Measurements from ENCODE around the gene USP37. TPM values are rescaled to one million over a fixed set of nuclear protein-coding genes. Genes with fewer than 3 reads are reported as not detected.

The USP37 gene
- total and polyA plus RNA-seq, 2 of the 13 experiments (the other 11 are each of a cell fraction or from before 2014, with no cell fraction given), result 6.5 to 30.6 TPM

DNA sequence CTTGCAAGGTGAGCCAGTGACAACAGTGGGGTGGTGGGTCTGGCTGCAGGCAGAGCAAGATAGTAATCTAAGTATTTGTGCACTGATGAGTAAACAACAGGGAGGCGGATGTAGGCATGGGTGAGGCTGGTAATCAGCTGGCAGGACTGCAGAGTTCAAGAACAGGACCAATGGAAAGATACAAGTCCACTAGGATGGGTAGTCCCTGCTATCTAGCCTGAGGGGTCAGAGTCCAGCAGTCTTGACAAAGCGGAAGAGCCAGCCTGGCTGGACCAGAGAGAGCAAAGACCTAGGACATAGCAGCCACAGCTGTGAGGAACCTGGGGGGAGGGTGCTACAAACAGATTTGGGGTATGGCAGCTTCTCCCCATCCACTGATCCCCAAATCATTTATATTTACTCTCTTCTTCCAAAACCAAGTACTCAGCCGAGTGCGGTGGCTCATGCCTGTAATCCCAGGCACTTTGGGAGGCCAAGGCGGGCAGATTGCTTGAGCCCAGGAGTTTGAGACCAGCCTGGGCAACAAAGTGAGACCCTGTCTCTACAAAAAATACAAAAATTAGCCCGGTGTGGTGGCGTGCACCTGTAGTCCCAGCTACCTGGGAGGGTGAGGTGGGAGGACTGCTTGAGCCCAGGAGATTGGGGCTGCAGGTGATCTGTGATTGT lies 123.3 kb downstream of the USP37 start (continued):
- TF ChIP-seq HOXA9 (CRISPR knock-in tag; IDR thresholded peaks at IDR 0.05; ENCODE audit: borderline replicate concordance) (no peak), BRCA1 (CRISPR knock-in tag; IDR thresholded peaks at IDR 0.05) (peak; percentile 69; the same call in 1 of the 2 replicates), CHD2 (IDR thresholded peaks at IDR 0.05; ENCODE audit: low read depth, low read length) (no peak), ZFP41 (CRISPR knock-in tag; IDR thresholded peaks at IDR 0.05; ENCODE audit: borderline replicate concordance) (no peak), HNF4A (CRISPR knock-in tag; IDR thresholded peaks at IDR 0.05) (peak; percentile 100), NFYC (CRISPR knock-in tag; IDR thresholded peaks at IDR 0.05) (peak; percentile 48; the same call in 1 of the 2 replicates), ZNF619 (CRISPR knock-in tag; IDR thresholded peaks at IDR 0.05) (peak; percentile 60; the same call in 1 of the 2 replicates), ATAD3A (CRISPR knock-in tag; IDR thresholded peaks at IDR 0.05) (0 out of 2 replicates have a peak, but pooled peaks have one; percentile 58), ZNF460 (CRISPR knock-in tag; IDR thresholded peaks at IDR 0.05; ENCODE audit: borderline replicate concordance) (peak; percentile 54; the same call in 1 of the 2 replicates), NR3C1 (CRISPR knock-in tag; IDR thresholded peaks at IDR 0.05) (no peak), NFE2L2 (IDR thresholded peaks at IDR 0.05; ENCODE audit: low read length) (no peak)
- TF ChIP-seq, protein P1, sequence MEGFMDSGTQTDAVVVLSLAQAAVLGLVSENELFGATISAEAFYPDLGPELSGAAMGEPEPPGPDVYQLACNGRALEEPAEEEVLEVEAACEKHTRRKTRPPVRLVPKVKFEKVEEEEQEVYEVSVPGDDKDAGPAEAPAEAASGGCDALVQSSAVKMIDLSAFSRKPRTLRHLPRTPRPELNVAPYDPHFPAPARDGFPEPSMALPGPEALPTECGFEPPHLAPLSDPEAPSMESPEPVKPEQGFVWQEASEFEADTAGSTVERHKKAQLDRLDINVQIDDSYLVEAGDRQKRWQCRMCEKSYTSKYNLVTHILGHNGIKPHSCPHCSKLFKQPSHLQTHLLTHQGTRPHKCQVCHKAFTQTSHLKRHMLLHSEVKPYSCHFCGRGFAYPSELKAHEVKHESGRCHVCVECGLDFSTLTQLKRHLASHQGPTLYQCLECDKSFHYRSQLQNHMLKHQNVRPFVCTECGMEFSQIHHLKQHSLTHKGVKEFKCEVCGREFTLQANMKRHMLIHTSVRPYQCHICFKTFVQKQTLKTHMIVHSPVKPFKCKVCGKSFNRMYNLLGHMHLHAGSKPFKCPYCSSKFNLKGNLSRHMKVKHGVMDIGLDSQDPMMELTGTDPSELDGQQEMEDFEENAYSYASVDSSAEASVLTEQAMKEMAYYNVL (CRISPR knock-in tag; IDR thresholded peaks at IDR 0.05; ENCODE audit: borderline replicate concordance), result peak; percentile 98
- TF ChIP-seq, protein P2, sequence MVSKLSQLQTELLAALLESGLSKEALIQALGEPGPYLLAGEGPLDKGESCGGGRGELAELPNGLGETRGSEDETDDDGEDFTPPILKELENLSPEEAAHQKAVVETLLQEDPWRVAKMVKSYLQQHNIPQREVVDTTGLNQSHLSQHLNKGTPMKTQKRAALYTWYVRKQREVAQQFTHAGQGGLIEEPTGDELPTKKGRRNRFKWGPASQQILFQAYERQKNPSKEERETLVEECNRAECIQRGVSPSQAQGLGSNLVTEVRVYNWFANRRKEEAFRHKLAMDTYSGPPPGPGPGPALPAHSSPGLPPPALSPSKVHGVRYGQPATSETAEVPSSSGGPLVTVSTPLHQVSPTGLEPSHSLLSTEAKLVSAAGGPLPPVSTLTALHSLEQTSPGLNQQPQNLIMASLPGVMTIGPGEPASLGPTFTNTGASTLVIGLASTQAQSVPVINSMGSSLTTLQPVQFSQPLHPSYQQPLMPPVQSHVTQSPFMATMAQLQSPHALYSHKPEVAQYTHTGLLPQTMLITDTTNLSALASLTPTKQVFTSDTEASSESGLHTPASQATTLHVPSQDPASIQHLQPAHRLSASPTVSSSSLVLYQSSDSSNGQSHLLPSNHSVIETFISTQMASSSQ (IDR thresholded peaks at IDR 0.05; ENCODE audit: low read depth), result peak; percentile 58; the same call in 1 of the 2 replicates
- TF ChIP-seq, protein P2 (CRISPR knock-in tag; IDR thresholded peaks at IDR 0.05; ENCODE audit: borderline replicate concordance), result peak; percentile 93
- TF ChIP-seq, protein P3, sequence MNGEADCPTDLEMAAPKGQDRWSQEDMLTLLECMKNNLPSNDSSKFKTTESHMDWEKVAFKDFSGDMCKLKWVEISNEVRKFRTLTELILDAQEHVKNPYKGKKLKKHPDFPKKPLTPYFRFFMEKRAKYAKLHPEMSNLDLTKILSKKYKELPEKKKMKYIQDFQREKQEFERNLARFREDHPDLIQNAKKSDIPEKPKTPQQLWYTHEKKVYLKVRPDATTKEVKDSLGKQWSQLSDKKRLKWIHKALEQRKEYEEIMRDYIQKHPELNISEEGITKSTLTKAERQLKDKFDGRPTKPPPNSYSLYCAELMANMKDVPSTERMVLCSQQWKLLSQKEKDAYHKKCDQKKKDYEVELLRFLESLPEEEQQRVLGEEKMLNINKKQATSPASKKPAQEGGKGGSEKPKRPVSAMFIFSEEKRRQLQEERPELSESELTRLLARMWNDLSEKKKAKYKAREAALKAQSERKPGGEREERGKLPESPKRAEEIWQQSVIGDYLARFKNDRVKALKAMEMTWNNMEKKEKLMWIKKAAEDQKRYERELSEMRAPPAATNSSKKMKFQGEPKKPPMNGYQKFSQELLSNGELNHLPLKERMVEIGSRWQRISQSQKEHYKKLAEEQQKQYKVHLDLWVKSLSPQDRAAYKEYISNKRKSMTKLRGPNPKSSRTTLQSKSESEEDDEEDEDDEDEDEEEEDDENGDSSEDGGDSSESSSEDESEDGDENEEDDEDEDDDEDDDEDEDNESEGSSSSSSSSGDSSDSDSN (CRISPR knock-in tag; IDR thresholded peaks at IDR 0.05), result peak; percentile 73
- TF ChIP-seq, protein P4, sequence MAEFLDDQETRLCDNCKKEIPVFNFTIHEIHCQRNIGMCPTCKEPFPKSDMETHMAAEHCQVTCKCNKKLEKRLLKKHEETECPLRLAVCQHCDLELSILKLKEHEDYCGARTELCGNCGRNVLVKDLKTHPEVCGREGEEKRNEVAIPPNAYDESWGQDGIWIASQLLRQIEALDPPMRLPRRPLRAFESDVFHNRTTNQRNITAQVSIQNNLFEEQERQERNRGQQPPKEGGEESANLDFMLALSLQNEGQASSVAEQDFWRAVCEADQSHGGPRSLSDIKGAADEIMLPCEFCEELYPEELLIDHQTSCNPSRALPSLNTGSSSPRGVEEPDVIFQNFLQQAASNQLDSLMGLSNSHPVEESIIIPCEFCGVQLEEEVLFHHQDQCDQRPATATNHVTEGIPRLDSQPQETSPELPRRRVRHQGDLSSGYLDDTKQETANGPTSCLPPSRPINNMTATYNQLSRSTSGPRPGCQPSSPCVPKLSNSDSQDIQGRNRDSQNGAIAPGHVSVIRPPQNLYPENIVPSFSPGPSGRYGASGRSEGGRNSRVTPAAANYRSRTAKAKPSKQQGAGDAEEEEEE (CRISPR knock-in tag; IDR thresholded peaks at IDR 0.05; ENCODE audit: borderline replicate concordance), result no peak; the same call in 1 of the 2 replicates
- TF ChIP-seq, protein P5, sequence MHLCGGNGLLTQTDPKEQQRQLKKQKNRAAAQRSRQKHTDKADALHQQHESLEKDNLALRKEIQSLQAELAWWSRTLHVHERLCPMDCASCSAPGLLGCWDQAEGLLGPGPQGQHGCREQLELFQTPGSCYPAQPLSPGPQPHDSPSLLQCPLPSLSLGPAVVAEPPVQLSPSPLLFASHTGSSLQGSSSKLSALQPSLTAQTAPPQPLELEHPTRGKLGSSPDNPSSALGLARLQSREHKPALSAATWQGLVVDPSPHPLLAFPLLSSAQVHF (CRISPR knock-in tag; IDR thresholded peaks at IDR 0.05), result no peak
- TF ChIP-seq, protein P6, sequence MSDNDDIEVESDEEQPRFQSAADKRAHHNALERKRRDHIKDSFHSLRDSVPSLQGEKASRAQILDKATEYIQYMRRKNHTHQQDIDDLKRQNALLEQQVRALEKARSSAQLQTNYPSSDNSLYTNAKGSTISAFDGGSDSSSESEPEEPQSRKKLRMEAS (IDR thresholded peaks at IDR 0.05), result peak; percentile 75

Data from HepG2 (cell line).